GM10248 (cell line): ENCODE results near the gene DDX10.
A peak's percentile ranks its signal among the peaks of the same experiment; 100 is the strongest.

Experiments
- CTCF ChIA-PET: fragments of 300-600 bp; sonication (Branson Sonifier 250); formaldehyde crosslinking; extraction: SDS; loops from one replicate; lab custom pipeline; 2021; ENCODE audit warnings: antibody characterized with exemption; lab: Yijun Ruan, JAX
- POLR2A ChIA-PET: fragments of 350-650 bp; sonication (Branson Sonifier 250); formaldehyde crosslinking; extraction: SDS; loops from one replicate; lab custom pipeline; 2020; ENCODE audit warnings: antibody characterized with exemption; lab: Yijun Ruan, JAX
- DNase-seq: peaks from one replicate; pipeline ENCODE4 v3.0.0; 2012; ENCODE audit errors: extremely low spot score
- CTCF ChIP-seq: IDR thresholded peaks from 2 replicates; pipeline ENCODE4 v1.5.1; 2012; ENCODE audit warnings: mild to moderate bottlenecking, low read depth; ENCODE audit errors: extremely low read depth, missing control alignments, control extremely low read depth

Gene DDX10

DNA sequence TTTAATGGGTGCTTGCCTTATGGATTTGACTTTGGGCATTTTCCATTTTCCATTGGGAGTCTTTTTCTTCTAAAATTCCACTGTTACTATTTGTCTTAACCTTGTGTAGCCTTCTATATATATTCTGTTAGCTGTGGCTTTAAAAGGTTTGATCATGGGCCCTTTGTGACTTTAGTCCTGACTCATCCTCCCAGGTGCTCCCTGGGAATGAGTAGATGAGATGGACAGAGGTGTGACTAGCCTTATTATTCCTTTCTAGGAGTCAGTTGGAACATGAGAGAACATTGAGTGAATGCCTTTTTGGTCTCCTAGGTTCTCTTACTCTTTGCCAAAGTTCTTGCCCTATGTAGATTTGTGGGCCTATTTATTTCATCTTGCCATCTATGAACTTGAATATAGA is 39.0 kb downstream of the DDX10 start:
- DNase-seq = no peak
- no peak for TF ChIP-seq CTCF
- ChIA-PET POLR2A (no interaction called here), CTCF (interaction anchor here (1.1 to 2.2 kb wide), 4 partner anchors 9 to 167 kb away, joined by 3 to 6 read pairs (median 4); no protein-coding TSS in a partner anchor)

DNA sequence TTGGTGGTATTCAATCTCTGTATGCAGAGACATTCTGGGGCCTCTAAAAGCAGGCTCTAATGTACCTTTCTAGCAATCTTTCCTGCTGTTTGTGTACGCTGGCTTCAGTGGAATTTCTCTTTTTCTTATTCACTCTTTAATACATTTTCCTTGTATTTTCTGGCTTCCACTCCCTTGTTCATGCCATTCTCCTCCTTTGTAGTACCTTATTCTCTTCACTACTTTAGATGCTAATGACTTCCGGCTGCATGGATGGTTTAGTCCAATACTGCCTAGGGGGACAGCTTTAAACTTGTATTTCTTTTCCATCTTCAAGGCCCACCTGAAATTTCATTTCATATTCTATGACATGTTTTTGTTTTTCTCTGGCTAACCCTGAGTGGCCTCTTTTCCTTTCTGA is 40.2 kb downstream of the DDX10 start:
- CTCF ChIA-PET = no interaction called here

DNA sequence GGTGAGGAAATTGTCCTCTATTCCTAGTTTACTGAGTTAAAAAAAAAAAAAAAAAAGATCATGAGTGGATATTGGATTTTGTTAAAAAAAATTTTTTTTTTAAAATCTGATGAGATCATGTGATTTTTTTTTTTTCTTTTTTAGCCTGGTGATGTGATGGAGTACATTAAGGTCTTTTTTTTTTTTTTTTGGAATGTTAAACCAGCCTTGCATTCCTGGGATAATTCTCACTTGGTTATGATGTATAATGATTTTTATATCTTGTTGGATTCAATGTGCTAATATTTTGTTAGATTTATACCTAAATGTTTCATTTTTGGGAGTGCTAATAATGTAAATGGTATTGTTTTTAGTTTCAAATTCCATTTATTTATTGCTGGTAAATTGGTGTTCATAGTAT is 43.3 kb downstream of the DDX10 start:
- ChIA-PET CTCF (interaction anchor here (2.1 to 2.3 kb wide), 2 partner anchors 10 to 26 kb away, joined by 9 to 16 read pairs; no protein-coding TSS in a partner anchor), POLR2A (no interaction called here)
- DNase-seq = no peak
- no peak for TF ChIP-seq CTCF

More for the DNA sequence above, 40.2 kb downstream of the DDX10 start:
- TF ChIP-seq CTCF = no peak
- POLR2A ChIA-PET = no interaction called here
- no peak for DNase-seq

DNA sequence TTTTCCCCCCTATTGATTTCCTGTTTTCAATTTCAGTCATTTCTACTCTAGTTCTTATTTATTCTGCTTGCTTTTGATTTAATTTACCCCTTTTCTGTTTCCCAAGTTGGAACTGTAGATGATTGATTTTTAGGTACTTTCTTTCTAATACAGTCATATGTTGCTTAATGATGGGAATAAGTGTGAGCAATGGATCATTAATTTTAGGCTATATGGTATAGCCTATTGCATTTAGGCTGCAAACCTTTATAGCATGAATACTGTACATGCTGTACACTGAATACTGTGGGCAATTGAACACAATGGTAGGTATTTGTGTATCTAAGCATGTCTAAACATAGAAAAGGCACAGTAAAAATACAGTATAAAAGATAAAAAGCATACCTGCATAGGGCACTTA is 44.9 kb downstream of the DDX10 start:
- CTCF ChIA-PET = interaction anchor here (0.9 to 2.9 kb wide), 3 partner anchors 10 to 26 kb away, joined by 3 to 14 read pairs (median 5); no protein-coding TSS in a partner anchor
- POLR2A ChIA-PET = interaction anchor here (0.6 kb wide), 1 partner anchor 43 kb away, joined by 3 read pairs; no protein-coding TSS in a partner anchor
- no peak for DNase-seq
- TF ChIP-seq CTCF = no peak

- TF ChIP-seq CTCF = no peak
- DNase-seq = peak; percentile 29
- ChIA-PET CTCF (interaction anchor here (0.8 to 2.7 kb wide), 5 partner anchors 10 to 20 kb away, joined by 3 to 10 read pairs (median 4); no protein-coding TSS in a partner anchor), POLR2A (no interaction called here)
These were observed 48.4 kb downstream of the DDX10 start for GRCh38 chr11:108713076-108713790.

DNA sequence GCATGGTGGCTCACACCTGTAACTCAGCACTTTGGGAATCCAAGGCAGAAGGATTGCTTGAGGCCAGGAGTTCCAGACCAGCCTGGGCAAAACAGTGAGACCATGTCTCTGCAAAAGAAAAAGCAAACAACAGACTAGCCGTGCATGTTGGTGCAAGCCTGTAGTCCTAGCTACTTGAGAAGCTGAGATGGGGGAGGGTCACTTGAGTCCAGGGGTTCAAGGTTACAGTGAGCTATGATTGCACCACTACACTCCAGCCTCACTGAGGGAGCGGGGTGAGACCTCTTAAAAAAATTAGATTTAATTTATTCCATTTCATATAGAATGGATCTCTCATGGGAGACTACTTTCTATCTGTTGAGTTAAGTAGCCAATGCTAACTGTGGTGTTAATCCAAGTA is 50.4 kb downstream of the DDX10 start:
- POLR2A ChIA-PET = no interaction called here
- CTCF ChIA-PET = interaction anchor here (1.3 to 2.7 kb wide), 6 partner anchors 9 to 20 kb away, joined by 3 to 10 read pairs (median 7); no protein-coding TSS in a partner anchor
- DNase-seq = no peak
- no peak for TF ChIP-seq CTCF
